RCC 7860 (cell line): ENCODE results near the gene RASGEF1C.

Experiments
- DNase-seq: peaks from one replicate; pipeline ENCODE4 v3.0.0-alpha.2; 2015; ENCODE audit warnings: low spot score
- FAIRE-seq: peaks from 2 replicates; lab custom pipeline; 2012; peaks lifted over from hg19 to GRCh38; lab: Jason Lieb, UNC

The RASGEF1C gene

GRCh38 chr5:180086816-180087399 is 122.1 kb downstream of the RASGEF1C start:
- FAIRE-seq = no peak

GRCh38 chr5:180085837-180086236 is 123.2 kb downstream of the RASGEF1C start:
- FAIRE-seq = no peak

More at GRCh38 chr5:180086816-180087399, 122.1 kb downstream of the RASGEF1C start:
- DNase-seq = no peak

GRCh38 chr5:180084638-180085561 is 124.1 kb downstream of the RASGEF1C start:
- no peak for FAIRE-seq
- DNase-seq = no peak

More at GRCh38 chr5:180085837-180086236, 123.2 kb downstream of the RASGEF1C start:
- no peak for DNase-seq

GRCh38 chr5:180083529-180084060 is 125.4 kb downstream of the RASGEF1C start:
- FAIRE-seq = no peak

GRCh38 chr5:180082633-180083420 is 126.2 kb downstream of the RASGEF1C start:
- DNase-seq = no peak
- FAIRE-seq = no peak

More at GRCh38 chr5:180083529-180084060, 125.4 kb downstream of the RASGEF1C start:
- DNase-seq = no peak

GRCh38 chr5:180081481-180081880 is 127.5 kb downstream of the RASGEF1C start:
- FAIRE-seq (no peak), DNase-seq (no peak)

- FAIRE-seq = no peak
- DNase-seq = no peak
These were observed 128.3 kb downstream of the RASGEF1C start for GRCh38 chr5:180080486-180081280.

- DNase-seq (no peak), FAIRE-seq (no peak)
These were observed 129.1 kb downstream of the RASGEF1C start for GRCh38 chr5:180079702-180080466.

- no peak for FAIRE-seq
- no peak for DNase-seq
These were observed 130.7 kb downstream of the RASGEF1C start for GRCh38 chr5:180078348-180078747.

- DNase-seq (no peak), FAIRE-seq (no peak)
These were observed 131.3 kb downstream of the RASGEF1C start for GRCh38 chr5:180077594-180078284.

GRCh38 chr5:180075703-180076102 is 133.3 kb downstream of the RASGEF1C start:
- FAIRE-seq (no peak), DNase-seq (no peak)

- FAIRE-seq = no peak
- no peak for DNase-seq
These were observed 134.5 kb downstream of the RASGEF1C start for GRCh38 chr5:180074462-180074861.

GRCh38 chr5:180072556-180072955 is 136.5 kb downstream of the RASGEF1C start:
- FAIRE-seq = no peak
- DNase-seq = no peak

GRCh38 chr5:180072256-180072548 is 136.8 kb downstream of the RASGEF1C start:
- FAIRE-seq (no peak), DNase-seq (no peak)

- peak; percentile 82 for DNase-seq
- FAIRE-seq = no peak
These were observed 137.3 kb downstream of the RASGEF1C start, which contains the start of gene RNF130 for GRCh38 chr5:180071531-180072255. Gene RNF130 (minus strand): TSS chr5:180071759. CDS start chr5:180071702, 57 bp downstream.

- no peak for FAIRE-seq
- peak; percentile 25 for DNase-seq
These were observed 138.1 kb downstream of the RASGEF1C start for GRCh38 chr5:180070756-180071530.

GRCh38 chr5:180069589-180070247 is 139.3 kb downstream of the RASGEF1C start:
- DNase-seq (no peak), FAIRE-seq (no peak)
